Fibroblast of gingiva (primary cell): Measurements from ENCODE around the gene GGPS1.
A peak's percentile ranks its signal among the peaks of the same experiment; 100 is the strongest.
"Not testable (repeated sequence)": the region's sequence is repeated elsewhere in the genome, so short reads cannot be mapped to it uniquely, and the experiment has no call there.

Experiments
- DNase-seq: peaks from one replicate; pipeline ENCODE4 v3.0.0-alpha.2; 2011; ENCODE audit warnings: low read depth

GGPS1 gene

DNA sequence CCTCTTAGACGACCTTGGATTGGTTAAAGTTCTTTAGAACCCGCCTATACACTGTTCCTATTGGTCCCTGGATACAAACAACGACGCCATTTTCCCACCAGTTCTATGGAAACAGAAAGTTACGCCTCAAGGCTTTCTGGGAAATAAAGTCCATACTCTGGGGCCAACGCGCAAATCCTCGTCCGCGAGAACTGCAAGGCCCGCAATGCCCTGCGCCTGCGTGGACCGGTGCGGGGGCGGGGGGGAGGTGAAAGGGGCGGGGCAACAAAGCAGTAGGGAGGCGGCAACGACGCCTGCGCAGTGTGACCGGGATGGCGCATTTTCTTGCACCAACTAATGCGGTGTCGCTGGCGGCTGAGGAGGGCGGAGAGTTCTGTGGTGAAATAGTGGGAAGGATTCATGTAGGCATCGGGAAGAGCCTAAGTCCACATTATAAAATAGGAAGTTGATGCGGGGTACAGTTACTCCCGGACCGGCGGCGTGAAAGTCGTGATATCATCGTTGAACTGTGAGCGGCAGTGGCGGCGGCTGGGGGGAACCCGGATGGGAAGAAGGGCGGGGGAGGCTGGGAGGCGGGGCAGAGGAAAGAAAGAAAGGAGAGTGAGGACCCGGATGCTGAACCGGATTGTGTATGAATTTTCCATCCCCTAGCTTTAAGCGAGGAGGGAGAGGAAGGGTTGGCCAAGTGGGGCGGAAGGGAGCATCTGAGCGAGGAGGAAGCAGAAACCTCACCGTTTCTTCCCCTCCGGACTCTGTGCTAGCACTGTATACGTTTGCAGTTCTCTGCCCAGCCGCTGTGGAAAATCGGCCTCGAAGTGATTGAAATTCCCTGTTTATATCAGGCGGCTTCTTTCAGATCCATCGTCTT lies at the start of gene GGPS1:
Gene GGPS1, plus strand, starts transcription at position 300 of the 868 bp plus-strand sequence. CDS start 6,695 bp downstream, outside the sequence.
- DNase-seq = peak; percentile 100

DNA sequence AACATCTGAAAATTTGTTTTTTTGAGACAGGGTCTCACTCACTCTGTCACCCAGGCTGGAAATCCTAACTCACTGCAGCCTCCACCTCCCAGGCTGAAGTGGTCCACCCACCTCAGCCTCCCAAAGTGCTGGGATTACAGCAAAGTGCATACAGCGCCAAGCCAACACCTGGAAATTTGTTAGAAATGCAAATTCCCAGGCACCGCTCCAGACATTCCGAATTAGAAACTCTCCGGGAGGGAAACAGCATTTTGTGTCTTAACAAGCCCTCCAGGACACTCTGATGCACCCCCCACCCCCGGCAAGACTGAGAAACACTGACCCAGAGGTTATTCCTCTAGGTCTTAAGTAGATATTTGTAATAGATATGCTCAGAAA lies 49.5 kb upstream of the GGPS1 start:
- DNase-seq = no peak

DNA sequence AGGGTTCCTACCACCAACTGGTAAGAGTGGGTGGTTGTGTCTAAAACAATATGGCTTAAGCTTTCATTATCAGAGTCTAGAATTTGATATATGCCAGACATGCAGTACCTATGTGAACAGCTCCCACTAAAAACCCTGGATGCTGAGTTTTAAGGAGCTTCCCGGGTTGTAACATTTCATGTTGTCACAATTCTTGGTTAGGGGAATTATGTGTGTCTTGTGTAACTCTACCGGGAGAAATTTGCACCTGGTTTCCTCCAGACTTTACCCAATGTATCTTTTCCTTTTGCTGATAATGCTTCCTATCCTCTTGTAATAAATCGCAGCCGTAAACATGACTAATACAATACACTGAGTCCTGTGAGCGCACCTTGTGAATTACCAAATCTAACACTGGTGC lies 48.7 kb upstream of the GGPS1 start:
- DNase-seq = no peak

DNA sequence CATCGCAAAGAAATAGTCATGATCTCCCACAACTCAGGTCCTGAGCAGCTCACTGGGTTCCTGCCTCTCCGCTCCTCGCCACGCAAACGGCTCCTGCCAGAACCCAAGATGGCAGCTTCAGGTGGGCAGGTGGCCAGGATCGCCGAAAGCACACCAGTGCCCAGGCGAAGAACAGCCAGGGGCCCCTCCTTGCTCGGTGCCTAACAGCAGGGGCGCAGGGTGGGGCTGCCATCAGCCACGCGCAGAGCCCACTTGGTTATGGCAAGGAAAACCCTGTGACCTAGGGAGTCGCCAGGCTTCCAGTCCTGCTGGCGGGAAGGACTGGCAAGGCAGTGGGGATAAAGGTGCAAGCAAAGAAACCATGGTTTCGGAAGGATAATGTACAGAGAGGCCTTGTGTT lies 47.9 kb upstream of the GGPS1 start:
- no peak for DNase-seq

DNA sequence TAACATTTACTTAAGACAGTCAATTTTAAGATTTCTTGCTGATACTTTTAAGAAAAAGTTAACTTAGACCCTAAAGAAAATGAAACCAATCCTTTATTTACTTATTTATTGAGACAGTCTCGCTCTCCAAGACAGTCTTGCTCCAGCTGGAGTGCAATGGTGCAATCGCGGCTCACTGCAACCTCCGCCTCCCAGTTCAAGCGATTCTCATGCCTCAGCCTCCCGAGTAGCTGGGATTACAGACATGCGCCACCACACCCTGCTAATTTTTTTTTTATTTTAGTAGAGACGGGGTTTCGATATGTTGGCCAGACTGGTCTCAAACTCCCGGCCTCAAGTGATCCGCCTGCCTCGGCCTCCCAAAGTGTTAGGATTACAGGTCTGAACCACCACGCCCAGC lies 44.7 kb upstream of the GGPS1 start:
- DNase-seq = not testable (repeated sequence)

DNA sequence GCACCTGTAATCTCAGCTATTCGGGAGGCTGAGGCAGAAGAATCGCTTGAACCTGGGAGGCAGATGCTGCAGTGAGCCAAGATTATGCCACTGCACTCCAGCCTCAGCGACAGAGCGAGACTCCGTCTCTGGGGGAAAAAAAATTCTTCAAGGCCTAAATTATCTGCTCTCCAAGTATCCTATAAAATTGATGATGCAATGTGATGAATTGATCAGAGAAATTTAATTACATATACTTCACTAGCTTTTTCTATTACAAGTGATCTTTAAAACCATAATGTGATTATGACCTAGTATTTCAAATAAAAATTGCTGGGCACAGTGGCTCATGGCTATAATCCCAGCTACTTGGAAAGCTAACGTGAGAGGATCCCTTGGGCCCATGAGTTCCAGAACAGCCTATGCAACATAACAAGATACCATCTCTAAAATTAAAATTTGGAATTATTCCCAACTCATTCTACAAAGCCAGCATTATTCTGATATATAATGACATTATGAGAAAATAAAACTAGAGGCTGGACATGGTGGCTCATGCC lies 44.1 kb upstream of the GGPS1 start:
- no peak for DNase-seq

DNA sequence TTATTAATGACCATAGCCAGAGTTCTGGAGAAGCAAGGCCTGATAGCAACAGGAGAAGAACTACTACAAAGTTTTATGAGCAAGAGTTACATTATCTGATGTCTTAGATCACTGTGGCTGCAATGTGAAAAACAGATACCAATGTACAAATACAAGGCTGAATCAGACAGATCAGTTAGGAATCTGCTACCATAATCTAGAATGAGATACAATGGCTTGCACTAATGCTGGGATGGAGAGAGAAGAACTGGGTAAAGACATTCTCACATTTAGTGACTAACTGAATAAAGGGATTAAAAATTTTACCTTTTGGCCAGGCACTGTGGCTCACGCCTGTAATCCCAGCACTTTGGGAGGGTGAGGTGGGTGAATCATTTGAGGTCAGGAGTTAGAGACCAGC lies 41.7 kb upstream of the GGPS1 start:
- no peak for DNase-seq

DNA sequence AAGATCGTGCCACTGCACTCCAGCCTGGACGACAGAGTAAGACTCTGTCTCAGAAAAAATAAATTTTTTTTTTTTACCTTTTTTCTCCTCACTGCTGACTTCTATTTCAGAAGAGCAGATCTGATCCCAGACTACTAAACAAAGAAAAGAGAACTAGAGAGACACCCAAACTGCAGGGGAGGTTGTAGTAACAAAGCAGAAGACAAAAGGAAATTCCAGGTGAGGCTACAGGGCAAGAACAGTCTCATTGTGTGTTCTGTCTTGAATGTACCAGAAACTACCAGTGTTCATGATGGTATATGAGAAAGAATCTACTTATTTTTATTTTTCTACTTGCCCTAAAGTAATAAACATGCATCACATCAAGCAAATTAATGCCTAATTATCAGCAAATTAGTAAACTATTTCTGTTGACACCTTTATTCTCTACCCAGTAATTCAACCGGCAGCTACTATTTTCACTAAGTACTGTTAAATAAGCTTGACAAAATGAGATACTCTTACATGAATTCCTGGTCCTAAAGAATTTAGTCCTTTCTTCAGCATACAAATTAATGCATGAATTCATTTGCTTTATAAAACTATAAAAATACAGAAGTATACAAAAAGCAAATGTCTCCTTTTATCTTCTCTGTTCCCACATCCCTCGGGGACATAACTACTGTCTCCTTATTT lies 41.0 kb upstream of the GGPS1 start:
- no peak for DNase-seq

DNA sequence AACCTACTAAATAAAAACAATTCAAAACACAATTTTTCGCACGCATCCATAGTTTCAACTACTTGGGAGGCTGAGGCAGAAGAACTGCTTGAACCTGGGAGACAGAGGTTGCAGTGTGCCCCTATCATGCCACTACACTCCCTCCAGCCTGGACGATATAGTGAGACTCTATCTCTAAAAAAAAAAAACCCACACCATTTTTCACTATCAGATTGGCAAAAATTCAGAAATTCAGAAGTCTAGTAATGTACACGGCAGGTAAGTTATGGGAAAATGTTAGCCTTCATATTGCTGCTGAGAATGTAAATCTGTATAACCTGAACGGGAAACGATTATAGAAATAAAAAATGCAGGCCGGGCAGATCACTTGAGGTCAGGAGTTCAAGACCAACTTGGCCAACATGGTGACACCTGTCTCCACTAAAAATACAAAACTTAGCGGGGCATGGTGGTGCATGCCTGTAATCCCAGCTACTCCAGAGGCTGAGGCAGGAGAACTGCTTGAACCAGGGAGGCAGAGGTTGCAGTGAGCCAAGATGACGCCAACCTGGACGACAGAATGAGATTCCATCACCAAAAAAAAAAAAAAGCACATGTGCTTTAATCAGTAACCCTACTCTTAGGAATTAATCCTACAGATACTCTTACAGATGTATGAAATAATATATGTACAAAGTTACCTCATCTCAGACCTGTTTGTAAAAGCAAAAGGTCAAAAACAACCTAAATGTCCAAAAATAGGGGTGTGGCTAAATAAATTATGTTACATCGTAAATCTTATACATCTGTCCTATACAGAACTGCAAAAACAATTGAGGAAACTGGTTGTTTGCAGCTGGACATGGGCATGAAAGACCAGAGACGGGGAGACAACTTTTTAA lies 38.3 kb upstream of the GGPS1 start:
- no peak for DNase-seq

DNA sequence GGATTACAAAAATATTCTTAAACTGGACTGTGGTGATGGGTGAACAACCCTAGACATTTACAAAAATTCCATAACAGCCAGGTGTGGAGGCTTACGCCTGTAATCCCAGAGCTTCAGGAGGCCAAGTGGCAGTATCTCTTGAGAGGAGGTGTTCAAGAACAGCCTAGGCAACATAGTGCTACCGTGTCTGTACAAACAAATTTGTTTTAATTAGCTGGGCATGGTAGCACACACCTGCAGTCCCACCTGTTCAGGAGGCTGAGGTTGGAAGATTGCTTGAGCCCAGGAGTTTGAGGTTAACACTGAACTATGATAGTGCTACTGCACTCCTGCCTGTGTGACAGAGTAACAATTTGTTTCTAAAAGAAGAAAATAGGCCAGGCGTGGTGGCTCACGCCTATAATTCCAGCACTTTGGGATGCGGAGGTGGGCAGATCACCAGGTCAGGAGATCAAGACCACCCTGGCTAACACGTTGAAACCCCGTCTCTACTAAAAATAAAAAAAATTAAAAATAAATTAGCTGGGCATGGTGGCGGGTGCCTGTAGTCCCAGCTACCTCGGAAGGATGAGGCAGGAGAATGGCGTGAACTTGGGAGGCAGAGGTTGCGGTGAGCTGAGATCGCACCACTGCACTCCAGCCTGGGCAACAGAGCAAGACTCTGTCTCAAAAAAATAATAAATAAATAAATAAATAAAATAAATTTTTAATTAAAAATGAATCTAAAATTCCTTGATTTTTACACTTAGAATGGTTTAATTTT lies 37.4 kb upstream of the GGPS1 start:
- no peak for DNase-seq

DNA sequence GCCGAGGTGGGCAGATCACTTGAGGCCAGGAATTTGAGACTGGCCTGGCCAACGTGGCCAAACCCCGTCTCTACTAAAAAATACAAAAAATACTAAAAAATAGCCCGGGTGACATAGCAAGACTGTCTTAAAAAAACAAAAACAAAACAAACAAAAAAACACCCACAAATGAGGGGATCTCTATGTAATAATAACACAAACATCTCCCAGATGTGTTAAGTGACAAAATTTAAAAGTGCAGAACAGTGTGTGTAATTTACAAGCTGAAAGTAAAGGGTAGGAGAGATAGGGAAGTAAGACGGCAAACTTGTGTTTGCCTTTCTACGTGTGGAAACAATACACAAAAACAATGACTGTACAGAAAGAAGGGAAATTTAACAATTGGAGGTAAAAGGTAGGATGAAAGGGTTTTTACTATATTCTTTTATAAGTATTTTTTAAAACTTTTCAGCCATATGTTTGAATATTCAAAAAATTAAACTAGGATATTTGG lies 36.7 kb upstream of the GGPS1 start:
- DNase-seq = no peak

DNA sequence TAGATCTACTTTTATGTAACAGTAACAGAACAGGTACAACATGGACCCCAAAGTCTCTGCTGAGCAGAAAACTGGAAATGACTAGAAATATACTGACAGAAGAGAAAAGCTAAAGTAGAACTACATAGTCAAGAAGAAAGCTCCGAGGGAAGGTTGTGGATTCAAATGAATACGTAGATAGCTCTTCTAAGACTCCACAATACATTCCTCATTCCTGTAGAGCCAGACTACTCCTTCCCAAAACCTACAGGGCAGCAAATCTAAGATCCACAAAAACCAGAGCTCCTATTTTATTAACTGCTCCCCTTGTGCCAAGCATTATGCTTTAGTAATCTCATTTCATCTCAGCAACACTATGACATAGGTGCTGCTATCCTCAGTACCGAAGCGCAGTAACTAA lies 35.6 kb upstream of the GGPS1 start:
- DNase-seq = no peak

DNA sequence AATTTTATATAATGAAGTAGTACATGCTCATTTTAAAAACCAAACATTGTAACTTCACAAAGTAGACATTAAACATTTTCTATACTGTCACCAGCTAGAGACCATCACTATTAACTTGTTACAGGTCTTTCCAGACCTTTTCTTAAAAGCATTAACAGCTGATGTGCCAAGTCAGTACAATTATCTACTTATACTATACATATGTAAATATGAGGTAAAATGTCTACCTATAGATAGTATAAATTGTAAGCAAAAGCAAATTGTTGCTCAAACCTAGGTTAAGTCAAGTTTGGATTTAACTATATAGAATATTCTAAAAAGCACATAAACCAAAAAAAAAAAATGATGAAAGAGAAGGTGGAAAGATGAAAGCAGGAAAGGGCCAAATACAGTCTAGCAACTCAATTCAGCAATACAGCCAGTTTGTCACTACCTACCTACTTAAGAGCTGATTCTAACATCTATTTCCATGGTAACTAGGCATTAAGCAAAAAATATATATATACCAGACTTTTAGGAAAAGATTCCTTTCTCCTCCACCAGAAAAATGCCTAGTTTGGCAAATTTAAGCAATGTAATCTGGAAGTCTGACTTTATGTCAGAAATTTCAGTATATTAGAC lies 34.9 kb upstream of the GGPS1 start:
- no peak for DNase-seq

DNA sequence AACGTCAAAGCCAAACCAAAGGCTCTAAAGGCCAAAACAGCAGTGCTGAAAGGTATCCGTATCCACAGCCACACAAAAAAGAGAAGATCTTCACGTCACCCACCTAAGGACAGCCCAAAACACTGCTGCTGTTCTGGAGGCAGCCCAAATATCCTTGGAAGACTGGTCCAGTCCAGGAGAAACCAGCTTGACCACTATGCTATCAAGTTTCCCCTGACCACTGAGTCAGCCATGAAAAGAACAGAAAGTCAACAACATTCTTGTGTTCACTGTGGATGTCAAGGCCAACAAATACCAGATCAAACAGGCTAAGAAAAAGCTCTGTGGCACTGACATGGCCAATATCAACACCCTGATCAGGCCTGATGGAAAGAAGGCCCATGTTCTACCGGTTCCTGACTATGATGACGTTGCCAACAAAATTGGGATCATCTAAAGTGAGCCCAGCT lies 32.4 kb upstream of the GGPS1 start:
- peak; percentile 83 for DNase-seq

DNA sequence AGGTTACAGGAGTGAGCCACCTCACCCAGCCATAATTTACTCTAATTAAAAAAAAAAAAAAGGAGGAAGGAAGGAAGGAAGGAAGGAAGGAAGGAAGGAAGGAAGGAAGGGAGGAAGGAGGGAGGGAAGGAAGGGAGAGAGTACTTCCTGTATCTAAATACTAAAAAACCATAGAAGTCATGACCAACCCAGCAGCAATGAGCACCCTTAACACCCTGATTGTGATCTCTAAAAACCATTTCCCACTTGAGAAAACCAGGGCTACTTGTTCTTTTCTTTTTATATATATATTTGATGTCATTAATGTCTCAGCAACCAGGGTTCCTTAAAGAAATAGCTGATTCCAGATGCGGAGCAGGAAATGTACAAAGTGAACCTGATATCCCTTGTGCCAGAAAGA lies 31.6 kb upstream of the GGPS1 start:
- no peak for DNase-seq

DNA sequence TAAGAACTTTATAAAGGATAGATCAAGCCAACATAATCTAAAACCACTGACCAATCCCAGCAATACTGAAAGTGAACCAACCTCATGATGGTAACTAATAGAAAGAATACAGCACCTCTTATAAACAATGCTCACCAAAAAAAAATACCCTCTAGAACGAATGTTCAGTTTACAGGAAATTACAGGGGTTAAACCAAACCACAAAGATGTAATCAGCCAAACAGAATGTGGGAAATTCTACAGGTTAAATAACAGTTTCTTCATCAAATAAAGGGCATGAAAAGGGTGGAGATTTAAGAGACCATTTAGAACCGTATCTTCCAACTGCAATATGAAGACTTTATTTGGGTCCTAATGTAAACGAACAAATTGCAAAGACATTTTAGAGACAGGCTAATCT lies 30.8 kb upstream of the GGPS1 start:
- DNase-seq = no peak

DNA sequence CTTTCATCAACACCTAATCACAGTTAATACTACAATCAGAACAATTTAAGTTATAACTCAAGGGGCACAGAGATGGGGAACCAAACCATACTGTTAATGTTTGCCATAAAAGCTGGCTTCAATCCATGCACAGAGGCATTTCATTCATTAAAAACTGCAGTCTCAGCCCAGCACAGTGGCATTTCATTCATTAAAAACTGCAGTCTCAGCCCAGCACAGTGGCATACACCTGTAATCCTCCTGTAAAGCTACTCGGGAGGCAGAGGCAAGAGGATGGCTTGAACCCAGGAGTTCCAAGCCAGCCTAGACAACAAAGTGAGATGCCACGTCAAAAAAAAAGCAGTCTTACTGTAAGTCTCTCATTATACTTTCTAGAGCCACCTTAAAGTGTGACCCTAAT lies 29.6 kb upstream of the GGPS1 start:
- no peak for DNase-seq

DNA sequence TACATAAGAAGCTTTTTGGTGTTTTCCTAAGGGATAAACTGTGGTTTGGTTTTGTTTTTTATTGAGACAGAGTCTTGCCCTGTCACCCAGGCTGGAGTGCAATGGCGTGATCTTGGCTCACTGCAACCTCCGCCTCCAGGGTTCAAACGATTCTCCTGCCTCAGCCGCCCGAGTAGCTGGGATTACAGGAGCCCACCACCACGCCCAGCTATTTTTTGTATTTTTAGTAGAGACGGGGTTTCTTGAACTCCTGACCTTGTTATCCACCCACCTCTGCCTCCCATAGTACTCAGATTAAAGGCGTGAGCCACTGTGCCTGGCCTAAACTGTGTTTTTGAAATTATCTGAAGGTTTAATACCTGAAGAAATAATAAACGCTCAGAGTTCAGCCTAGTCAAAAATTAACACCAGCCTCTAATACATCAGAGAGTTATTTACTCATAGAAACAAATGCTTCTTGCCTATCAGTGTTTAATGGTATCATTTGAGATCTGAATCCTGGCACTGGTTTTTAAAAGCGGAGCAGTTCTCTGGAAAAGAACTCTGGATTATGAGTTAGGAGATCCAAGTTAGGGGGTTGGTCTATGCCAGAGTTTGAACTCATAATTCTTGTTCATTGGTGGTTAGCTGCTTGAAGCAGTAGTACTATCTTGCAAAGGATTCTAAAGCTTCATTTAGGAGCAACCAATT lies 29.1 kb upstream of the GGPS1 start:
- DNase-seq = no peak

DNA sequence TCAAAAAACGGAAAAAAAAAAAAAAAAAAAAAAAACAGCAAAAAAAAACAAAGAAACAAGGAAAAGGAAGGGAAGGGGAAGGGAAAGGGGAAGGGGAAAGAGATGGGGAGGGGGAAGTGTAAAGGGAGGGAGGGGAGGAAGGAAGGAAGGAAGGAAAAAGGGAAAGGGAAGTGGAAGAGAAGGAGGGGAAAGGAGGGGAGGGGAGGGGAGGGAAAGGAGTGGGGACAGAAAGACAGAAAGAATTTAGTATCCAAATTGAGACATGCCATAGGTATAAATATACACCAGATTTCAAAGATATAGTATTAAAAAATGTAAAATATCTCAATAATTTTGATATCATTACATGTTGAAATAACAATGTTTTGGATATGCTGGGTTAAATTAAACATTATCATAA lies 26.2 kb upstream of the GGPS1 start:
- DNase-seq = no peak
